Large intestine (tissue), 3 donors: ENCODE measurements around the gene NBL1. TPM values are rescaled to one million over a fixed set of nuclear protein-coding genes. Genes with fewer than 3 reads are reported as not detected.

Experiments
- DNase-seq, 2 donors: peaks; one replicate each; pipeline versions ENCODE4 v3.0.0 to v3.0.0-alpha.2; 2013
- H3K27ac ChIP-seq: one replicate; pipeline ENCODE4 v1.5.1; 2013; ENCODE audit warnings: low read length
- H3K27me3 ChIP-seq: 2 replicates; pipeline ENCODE4 v1.6.1; 2013; ENCODE audit warnings: low read length; ENCODE audit not compliant: control insufficient read depth, insufficient read depth
- H3K36me3 ChIP-seq: 2 replicates; pipeline ENCODE4 v1.6.1; 2013; ENCODE audit warnings: low read length; ENCODE audit not compliant: control insufficient read depth, insufficient read depth
- H3K4me1 ChIP-seq: one replicate; pipeline ENCODE4 v1.6.1; 2013; ENCODE audit warnings: low read length; ENCODE audit not compliant: control insufficient read depth, insufficient read depth
- H3K4me3 ChIP-seq: one replicate; pipeline ENCODE4 v1.5.1; 2013; ENCODE audit warnings: low read length
- H3K9me3 ChIP-seq: one replicate; pipeline ENCODE4 v1.6.1; 2013; ENCODE audit warnings: mild to moderate bottlenecking, low read depth, low read length, moderate library complexity; ENCODE audit not compliant: control insufficient read depth
- WGBS: methylation state at CpG from one replicate; pipeline ENCODE4 v1.1.5; 2013; ENCODE audit warnings: low lambda C conversion rate; ENCODE audit not compliant: insufficient coverage; 5-methylcytosine and 5-hydroxymethylcytosine counted together
- polyA plus RNA-seq: library from polyadenylated mRNA; unstranded; fragments of 120-200 nt; gene quantifications from one replicate; pipeline ENCODE4 v1.2.1, GENCODE V29; 2013

NBL1 gene
- polyA plus RNA-seq, 1 donor: 53.5 TPM

GRCh38 chr1:19644681-19645410 is 735 bp downstream of the NBL1 start:
- peaks cover 27% of the 10 kb centered on the region for H3K4me1 ChIP-seq
- peak in 1 of 2 donors; percentile 64 for DNase-seq
- WGBS: no CpG with 5 or more reads among the region's 71 CpGs

DNA sequence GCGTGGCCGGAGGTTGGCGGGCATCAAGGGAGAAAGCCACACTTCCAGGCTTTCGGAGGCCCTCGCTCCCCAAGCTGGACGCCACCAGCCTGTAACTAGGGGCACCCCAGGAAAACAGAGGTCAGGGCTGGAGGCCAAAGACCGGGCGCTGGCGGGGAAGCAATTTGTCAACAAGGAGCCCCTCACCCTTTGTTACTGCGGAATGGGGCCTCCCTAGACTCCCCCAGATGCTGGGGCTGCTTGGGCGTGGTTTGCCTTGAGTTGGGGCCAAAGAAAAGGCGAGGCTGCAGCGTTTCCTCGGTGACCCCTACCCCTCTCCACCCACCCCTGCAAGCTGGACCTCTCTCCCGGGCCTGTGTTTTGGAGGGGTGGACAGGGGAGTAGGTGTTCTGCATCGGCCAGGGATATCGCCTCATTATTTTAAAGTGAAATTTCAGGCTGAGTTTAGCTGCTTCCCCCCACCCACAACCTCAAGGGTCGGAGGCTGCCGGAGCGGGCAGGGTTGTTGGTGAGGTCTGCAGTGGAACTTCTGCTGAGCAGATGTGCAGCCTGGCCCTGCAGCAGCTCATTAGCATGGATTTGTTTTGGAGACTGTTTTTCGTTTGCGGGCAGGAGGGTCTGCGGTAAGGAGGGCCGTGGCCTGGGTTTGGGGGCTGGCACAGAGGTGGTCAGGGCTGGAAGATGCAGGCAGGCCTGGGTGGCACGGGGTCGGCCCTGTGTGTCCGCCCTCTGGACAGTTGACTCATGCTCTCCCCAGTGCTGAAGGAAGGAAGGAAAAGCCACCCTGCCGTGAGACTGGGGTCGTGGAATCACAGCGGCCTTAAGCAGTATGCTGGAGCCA is 1.5 kb downstream of the NBL1 start:
- Histone ChIP-seq H3K4me3 (peak overlapping the region; percentile 79), H3K9me3 (no peaks in the 10 kb centered on the region), H3K27ac (peak overlapping the region; percentile 52), H3K36me3 (no peaks in the 10 kb centered on the region), H3K27me3 (no peaks in the 10 kb centered on the region), H3K4me1 (peaks cover 29% of the 10 kb centered on the region)
- WGBS: no CpG with 5 or more reads among the region's 30 CpGs
- no peak for DNase-seq

More at GRCh38 chr1:19644681-19645410, 735 bp downstream of the NBL1 start:
- Histone ChIP-seq H3K36me3 (no peaks in the 10 kb centered on the region), H3K27me3 (no peaks in the 10 kb centered on the region), H3K4me3 (peak overlapping the region; percentile 79), H3K9me3 (no peaks in the 10 kb centered on the region), H3K27ac (peak overlapping the region; percentile 52)

DNA sequence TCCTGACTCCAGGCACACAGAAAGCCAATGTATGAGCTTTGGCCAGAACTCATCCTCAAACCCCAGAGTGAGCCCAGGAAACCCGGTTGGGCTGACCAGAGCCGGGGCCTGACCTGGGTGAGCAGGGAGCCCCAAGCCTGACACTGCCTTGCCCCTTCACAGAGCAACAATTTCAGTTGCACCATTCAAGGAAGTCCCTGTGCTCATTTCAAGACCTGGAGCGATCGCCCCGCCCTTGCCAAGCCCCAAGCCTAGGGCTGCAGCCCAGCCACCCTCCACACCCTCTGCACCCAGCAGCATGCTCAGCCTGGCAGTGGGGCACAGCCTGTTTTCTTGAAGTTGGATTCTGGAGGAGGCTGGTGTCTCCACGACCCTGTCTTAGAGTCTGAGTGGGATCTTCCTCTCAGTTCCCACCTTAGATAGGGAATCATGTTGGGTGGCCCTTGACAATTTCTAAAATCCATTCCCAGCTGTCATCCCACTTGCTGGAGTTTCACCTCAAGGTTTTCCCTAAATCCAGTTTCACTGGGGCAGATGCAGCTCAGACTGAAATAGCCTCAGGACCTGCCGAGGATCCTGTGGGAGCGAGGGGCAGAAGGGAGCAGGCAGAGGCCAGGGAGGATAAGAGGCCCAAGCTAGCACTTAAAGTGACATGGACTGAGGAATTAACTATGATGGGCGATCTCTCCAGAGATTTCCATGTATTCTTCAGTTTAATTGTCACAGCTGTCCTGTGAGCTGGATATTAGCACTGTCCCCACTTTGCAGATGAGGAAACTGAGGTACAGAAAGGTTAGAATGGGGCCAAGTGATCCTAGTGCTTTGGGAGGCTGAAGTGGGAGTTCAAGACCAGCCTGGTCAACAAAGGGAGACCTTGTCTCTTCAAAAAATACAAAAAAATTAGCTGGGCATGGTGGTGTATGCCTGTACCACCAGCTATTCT is 2.5 kb downstream of the NBL1 start:
- peak overlapping the region; percentile 79 for H3K4me3 ChIP-seq
- H3K4me1 ChIP-seq: peaks cover 31% of the 10 kb centered on the region
- DNase-seq: peak in 1 of 2 donors; percentile 30
- H3K9me3 ChIP-seq: no peaks in the 10 kb centered on the region
- H3K27ac ChIP-seq: no peak overlapping the region
- WGBS: no CpG with 5 or more reads among the region's 9 CpGs
- no peaks in the 10 kb centered on the region for H3K36me3 ChIP-seq
- H3K27me3 ChIP-seq: no peaks in the 10 kb centered on the region

- no peaks in the 10 kb centered on the region for H3K9me3 ChIP-seq
- 67% methylated on average over 1 of the region's 16 CpGs for WGBS
- peaks cover 31% of the 10 kb centered on the region for H3K4me1 ChIP-seq
- no peak for DNase-seq
- H3K36me3 ChIP-seq: no peaks in the 10 kb centered on the region
- H3K27me3 ChIP-seq: no peaks in the 10 kb centered on the region
- H3K4me3 ChIP-seq: peak overlapping the region; percentile 13
- H3K27ac ChIP-seq: no peak overlapping the region
Measured at GRCh38 chr1:19647643-19648042, 3.5 kb downstream of the NBL1 start.

- no peak for DNase-seq
- H3K27me3 ChIP-seq: no peaks in the 10 kb centered on the region
- no peaks in the 10 kb centered on the region for H3K9me3 ChIP-seq
- H3K27ac ChIP-seq: no peak overlapping the region
- H3K4me3 ChIP-seq: no peak overlapping the region
- no peaks in the 10 kb centered on the region for H3K36me3 ChIP-seq
- peaks cover 29% of the 10 kb centered on the region for H3K4me1 ChIP-seq
- no CpG with 5 or more reads among the region's 14 CpGs for WGBS
Measured at GRCh38 chr1:19648239-19648638, 4.1 kb downstream of the NBL1 start.

GRCh38 chr1:19648689-19649088 is 4.6 kb downstream of the NBL1 start:
- Histone ChIP-seq H3K27ac (no peak overlapping the region), H3K4me1 (peaks cover 28% of the 10 kb centered on the region), H3K36me3 (no peaks in the 10 kb centered on the region), H3K4me3 (no peak overlapping the region), H3K9me3 (no peaks in the 10 kb centered on the region), H3K27me3 (no peaks in the 10 kb centered on the region)
- no peak for DNase-seq
- no CpG with 5 or more reads among the region's 11 CpGs for WGBS

DNA sequence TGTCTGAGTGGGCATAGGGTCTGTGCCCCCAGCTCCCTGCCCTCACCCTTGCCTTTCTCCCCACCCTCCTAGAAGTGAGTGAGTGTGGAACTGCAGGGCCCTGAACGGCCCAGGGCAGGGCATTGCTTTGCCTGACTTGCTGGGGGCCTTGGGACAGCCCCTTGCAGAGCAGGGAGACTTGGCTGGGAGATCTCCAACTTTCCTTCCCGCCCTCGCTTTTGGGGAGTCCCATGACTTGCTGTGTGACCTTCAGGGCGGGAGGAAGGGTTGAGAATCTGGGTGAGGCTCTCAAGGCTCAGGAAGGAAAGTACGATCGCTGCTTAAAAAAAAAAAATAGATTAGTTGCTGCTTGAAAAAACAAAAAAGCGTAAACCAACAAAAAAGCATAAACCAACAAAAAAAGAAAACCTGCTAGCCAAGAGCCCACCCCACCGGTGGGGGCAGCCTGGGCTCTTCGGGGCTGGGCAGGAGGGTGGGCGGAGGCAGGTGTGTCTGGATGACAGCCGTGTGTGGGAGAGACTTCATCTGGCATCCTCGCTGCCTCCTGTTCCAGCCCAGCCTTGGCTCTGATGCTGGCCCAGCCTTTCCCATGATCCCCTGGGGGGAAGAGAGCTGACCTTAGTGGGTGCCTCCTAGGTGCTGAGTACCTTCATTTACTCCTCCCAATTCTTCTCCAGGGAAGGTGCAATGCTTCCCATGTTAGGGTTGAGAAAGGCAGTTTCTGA is 6.5 kb downstream of the NBL1 start:
- H3K9me3 ChIP-seq: no peaks in the 10 kb centered on the region
- no peak overlapping the region for H3K27ac ChIP-seq
- peaks cover 7% of the 10 kb centered on the region for H3K36me3 ChIP-seq
- DNase-seq: peak in 1 of 2 donors; percentile 20
- peaks cover 24% of the 10 kb centered on the region for H3K4me1 ChIP-seq
- H3K4me3 ChIP-seq: no peak overlapping the region
- no peaks in the 10 kb centered on the region for H3K27me3 ChIP-seq
- 86% methylated on average over 2 of the region's 12 CpGs for WGBS

DNA sequence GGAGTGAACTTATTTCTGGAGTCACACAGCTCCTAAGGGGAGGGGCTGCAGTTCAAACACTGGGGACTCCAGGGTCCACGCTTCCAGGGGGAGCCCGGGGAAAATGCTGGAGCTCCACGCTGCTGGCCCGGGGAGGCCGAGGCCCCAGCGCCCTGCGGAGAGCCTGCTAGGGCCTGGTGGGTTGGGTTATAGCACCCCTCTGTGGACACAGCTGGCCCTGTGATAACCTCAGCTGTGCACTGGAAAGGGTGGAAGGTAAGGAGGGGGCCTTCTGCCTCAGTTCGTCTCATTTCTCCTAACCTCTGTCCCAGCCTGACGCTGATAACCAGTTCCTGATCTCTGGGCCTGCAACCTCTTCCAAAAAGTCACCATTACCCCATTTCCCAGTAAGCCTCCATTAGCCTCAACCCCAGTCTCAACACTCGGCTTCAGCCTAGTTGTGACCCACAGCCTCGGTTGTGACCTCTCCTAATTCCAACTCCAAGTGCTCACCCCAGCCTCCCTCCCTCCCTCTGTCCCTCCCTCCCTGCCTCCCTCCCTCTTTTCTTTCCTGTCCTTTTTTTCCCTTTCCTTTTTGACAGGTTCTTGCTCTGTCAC is 7.1 kb downstream of the NBL1 start:
- H3K27me3 ChIP-seq: no peaks in the 10 kb centered on the region
- peaks cover 12% of the 10 kb centered on the region for H3K36me3 ChIP-seq
- no peak overlapping the region for H3K27ac ChIP-seq
- H3K4me1 ChIP-seq: peaks cover 18% of the 10 kb centered on the region
- H3K4me3 ChIP-seq: no peak overlapping the region
- no CpG with 5 or more reads among the region's 11 CpGs for WGBS
- DNase-seq: peak; percentile 29 to 51
- H3K9me3 ChIP-seq: no peaks in the 10 kb centered on the region

GRCh38 chr1:19654386-19654785 is 10.3 kb downstream of the NBL1 start:
- 80% methylated on average over 2 of the region's 5 CpGs for WGBS
- H3K4me1 ChIP-seq: peaks cover 14% of the 10 kb centered on the region
- H3K4me3 ChIP-seq: no peak overlapping the region
- no peaks in the 10 kb centered on the region for H3K27me3 ChIP-seq
- H3K36me3 ChIP-seq: peaks cover 29% of the 10 kb centered on the region
- no peak for DNase-seq
- H3K27ac ChIP-seq: no peak overlapping the region
- H3K9me3 ChIP-seq: no peaks in the 10 kb centered on the region
